ENCODE results near the gene SSTR3.
"Not testable (repeated sequence)": the region's sequence is repeated elsewhere in the genome, so short reads cannot be mapped to it uniquely, and the experiment has no call there.

SSTR3 gene

GRCh38 chr22:37241351-37242142, 29.3 kb upstream of the SSTR3 start:
- no peak for DNase-seq

GRCh38 chr22:37240941-37241320, 28.7 kb upstream of the SSTR3 start:
- DNase-seq: no peak

GRCh38 chr22:37240240-37240940, 28.1 kb upstream of the SSTR3 start:
- no peak for DNase-seq

- no peak for DNase-seq
Observed at GRCh38 chr22:37239336-37240239, 27.3 kb upstream of the SSTR3 start.

GRCh38 chr22:37237371-37238268, 25.3 kb upstream of the SSTR3 start:
- no peak for DNase-seq

GRCh38 chr22:37235897-37236607, 23.8 kb upstream of the SSTR3 start:
- no peak for DNase-seq

GRCh38 chr22:37234736-37235711, 22.7 kb upstream of the SSTR3 start:
- no peak for DNase-seq

- DNase-seq: no peak
Observed at GRCh38 chr22:37233751-37234631, 21.7 kb upstream of the SSTR3 start.

GRCh38 chr22:37233371-37233750, 21.1 kb upstream of the SSTR3 start:
- not testable (repeated sequence) for DNase-seq

- DNase-seq: no peak
Observed at GRCh38 chr22:37232140-37232998, 20.1 kb upstream of the SSTR3 start.

- no peak for DNase-seq
Observed at GRCh38 chr22:37231406-37232139, 19.3 kb upstream of the SSTR3 start.

GRCh38 chr22:37230673-37231405, 18.6 kb upstream of the SSTR3 start:
- DNase-seq: no peak

- no peak for DNase-seq
Observed at GRCh38 chr22:37229805-37230672, 17.8 kb upstream of the SSTR3 start.

- no peak for DNase-seq
Observed at GRCh38 chr22:37229012-37229804, 16.9 kb upstream of the SSTR3 start.
